KOPT-K1 (cell line): Measurements from ENCODE around the gene LHPP.

Source experiments
- H3K27ac ChIP-seq: fragments of 200-600 bp; sonication (generic); 2 replicates; pipeline ENCODE4 v1.5.1; 2016; ENCODE audit warnings: antibody characterized with exemption, mild to moderate bottlenecking, low read depth, low read length; ENCODE audit not compliant: poor library complexity, severe bottlenecking
- H3K36me3 ChIP-seq: fragments of 200-600 bp; sonication (generic); 2 replicates; pipeline ENCODE4 v1.5.1; 2017; ENCODE audit warnings: antibody characterized with exemption, mild to moderate bottlenecking, low read length, moderate library complexity; ENCODE audit not compliant: insufficient read depth
- H3K9me3 ChIP-seq: fragments of 200-600 bp; sonication (generic); 2 replicates; pipeline ENCODE4 v1.5.1; 2017; ENCODE audit warnings: antibody characterized with exemption, low read length, mild to moderate bottlenecking; ENCODE audit not compliant: insufficient read depth, poor library complexity, severe bottlenecking

Gene LHPP

GRCh38 chr10:124550293-124551034, 88.8 kb downstream of the LHPP start:
- Histone ChIP-seq H3K27ac (no peak overlapping the region), H3K36me3 (no peaks in the 10 kb centered on the region), H3K9me3 (no peaks in the 10 kb centered on the region)

- Histone ChIP-seq H3K36me3 (no peaks in the 10 kb centered on the region), H3K27ac (no peak overlapping the region), H3K9me3 (no peaks in the 10 kb centered on the region)
Observed at GRCh38 chr10:124551097-124551496, 89.5 kb downstream of the LHPP start.

- H3K27ac ChIP-seq = no peak overlapping the region
- H3K36me3 ChIP-seq = no peaks in the 10 kb centered on the region
Observed at GRCh38 chr10:124551755-124552154, 90.1 kb downstream of the LHPP start.

GRCh38 chr10:124552691-124553276, 91.2 kb downstream of the LHPP start:
- Histone ChIP-seq H3K36me3 (no peaks in the 10 kb centered on the region), H3K9me3 (no peaks in the 10 kb centered on the region), H3K27ac (no peak overlapping the region)

More at GRCh38 chr10:124551755-124552154, 90.1 kb downstream of the LHPP start:
- no peaks in the 10 kb centered on the region for H3K9me3 ChIP-seq

GRCh38 chr10:124554085-124554858, 92.6 kb downstream of the LHPP start:
- Histone ChIP-seq H3K36me3 (no peaks in the 10 kb centered on the region), H3K27ac (no peak overlapping the region), H3K9me3 (no peaks in the 10 kb centered on the region)

GRCh38 chr10:124557167-124557566, 95.5 kb downstream of the LHPP start:
- Histone ChIP-seq H3K27ac (no peak overlapping the region), H3K9me3 (no peaks in the 10 kb centered on the region), H3K36me3 (no peaks in the 10 kb centered on the region)

GRCh38 chr10:124557648-124558338, 96.2 kb downstream of the LHPP start:
- H3K36me3 ChIP-seq = no peaks in the 10 kb centered on the region
- no peaks in the 10 kb centered on the region for H3K9me3 ChIP-seq
- H3K27ac ChIP-seq = no peak overlapping the region

GRCh38 chr10:124558339-124559321, 97.0 kb downstream of the LHPP start:
- H3K9me3 ChIP-seq = no peaks in the 10 kb centered on the region
- H3K36me3 ChIP-seq = no peaks in the 10 kb centered on the region
- H3K27ac ChIP-seq = no peak overlapping the region

GRCh38 chr10:124559372-124560132, 97.9 kb downstream of the LHPP start:
- Histone ChIP-seq H3K9me3 (no peaks in the 10 kb centered on the region), H3K27ac (no peak overlapping the region), H3K36me3 (no peaks in the 10 kb centered on the region)

GRCh38 chr10:124560377-124561105, 98.9 kb downstream of the LHPP start:
- H3K27ac ChIP-seq = no peak overlapping the region
- H3K36me3 ChIP-seq = no peaks in the 10 kb centered on the region
- no peaks in the 10 kb centered on the region for H3K9me3 ChIP-seq

- no peaks in the 10 kb centered on the region for H3K9me3 ChIP-seq
- H3K36me3 ChIP-seq = no peaks in the 10 kb centered on the region
- H3K27ac ChIP-seq = no peak overlapping the region
Observed at GRCh38 chr10:124561206-124561605, 99.6 kb downstream of the LHPP start.

GRCh38 chr10:124562425-124563060, 100.9 kb downstream of the LHPP start:
- no peak overlapping the region for H3K27ac ChIP-seq
- H3K36me3 ChIP-seq = no peaks in the 10 kb centered on the region
- H3K9me3 ChIP-seq = no peaks in the 10 kb centered on the region
